RWPE2 (cell line): Measurements from ENCODE around the gene SELP.

Experiments used
- ATAC-seq: fragments of 200-7000 bp; cut with Tn5 transposase; 3 replicates; pipeline ENCODE4 v1.9.1; 2021; ENCODE audit warnings: low read depth
- DNase-seq: peaks from one replicate; pipeline ENCODE4 v3.0.0-alpha.2; 2020; ENCODE audit warnings: low spot score
- H3K27ac ChIP-seq: fragments of 450-650 bp; 2 replicates; pipeline ENCODE4 v1.5.1; 2017; ENCODE audit warnings: mild to moderate bottlenecking; ENCODE audit not compliant: poor library complexity, severe bottlenecking
- H3K27me3 ChIP-seq: fragments of 250-450 bp; sonication (Bioruptor Pico); 2 replicates; pipeline ENCODE4 v1.5.1; 2021; ENCODE audit warnings: mild to moderate bottlenecking, moderate library complexity; ENCODE audit not compliant: insufficient read depth, poor library complexity, severe bottlenecking
- H3K36me3 ChIP-seq: fragments of 250-450 bp; sonication (Bioruptor Pico); 2 replicates; pipeline ENCODE4 v1.5.1; 2020; ENCODE audit warnings: low read depth, mild to moderate bottlenecking, moderate library complexity
- H3K4me1 ChIP-seq: fragments of 250-450 bp; sonication (Bioruptor Pico); 2 replicates; pipeline ENCODE4 v1.5.1; 2021; ENCODE audit warnings: mild to moderate bottlenecking, moderate library complexity; ENCODE audit not compliant: insufficient read depth, poor library complexity, severe bottlenecking
- H3K4me3 ChIP-seq: fragments of 250-450 bp; sonication (Bioruptor Pico); 2 replicates; pipeline ENCODE4 v1.5.1; 2021; ENCODE audit warnings: mild to moderate bottlenecking, moderate library complexity; ENCODE audit not compliant: severe bottlenecking
- H3K9me3 ChIP-seq: fragments of 250-450 bp; sonication (Bioruptor Pico); 2 replicates; pipeline ENCODE4 v1.5.1; 2021; ENCODE audit warnings: mild to moderate bottlenecking, moderate library complexity; ENCODE audit not compliant: severe bottlenecking
- CTCF ChIP-seq: fragments of 450-650 bp; IDR thresholded peaks from one replicate; pipeline ENCODE4 v1.5.1; 2017; ENCODE audit warnings: mild to moderate bottlenecking, moderate library complexity; ENCODE audit not compliant: poor library complexity, severe bottlenecking

Gene SELP

GRCh38 chr1:169604781-169605560, 25.0 kb downstream of the SELP start:
- no peak for DNase-seq
- no peak overlapping the region for H3K4me3 ChIP-seq
- no peaks in the 10 kb centered on the region for H3K4me1 ChIP-seq
- no peaks in the 10 kb centered on the region for H3K9me3 ChIP-seq
- no peaks in the 10 kb centered on the region for H3K36me3 ChIP-seq
- peak; percentile 44; the same call in 1 of the 3 replicates for ATAC-seq
- H3K27me3 ChIP-seq = peaks cover 3% of the 10 kb centered on the region
- TF ChIP-seq CTCF = no peak
- no peak overlapping the region for H3K27ac ChIP-seq

DNA sequence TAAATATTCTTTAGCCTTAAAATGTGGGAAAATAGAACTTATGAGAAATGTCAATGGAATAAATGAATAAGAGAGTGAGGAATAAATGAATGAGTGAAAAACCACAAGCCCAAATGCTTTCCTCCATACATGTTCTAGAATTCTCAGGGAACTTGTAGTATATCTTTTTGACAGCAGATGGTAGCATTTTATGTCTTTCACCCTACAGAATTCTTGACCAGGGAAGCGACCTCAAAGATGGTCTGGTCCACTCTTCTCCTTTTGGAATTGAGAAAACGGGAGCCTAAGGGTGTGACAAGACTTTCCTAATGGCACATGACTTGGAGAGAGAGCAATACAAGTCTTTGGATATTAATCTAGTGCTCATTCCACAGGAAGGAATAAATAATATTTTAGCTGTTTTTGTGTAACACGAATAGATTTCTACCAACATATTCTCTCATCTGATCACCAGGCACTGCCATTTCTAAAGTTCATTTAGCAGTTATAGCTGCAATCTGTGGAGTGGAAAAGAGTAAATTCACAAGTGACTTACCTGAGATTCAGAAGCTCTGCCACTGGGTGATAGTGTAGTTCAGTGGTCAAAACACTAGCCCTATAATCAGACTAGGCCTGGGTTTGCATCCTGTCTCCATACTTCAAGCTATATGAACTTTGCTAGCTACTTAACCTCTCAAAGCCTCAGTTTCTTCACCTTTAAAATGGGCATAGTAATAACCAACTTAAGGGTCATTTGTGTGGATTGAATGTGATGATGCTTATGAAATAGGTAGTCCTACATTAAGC, 28.6 kb downstream of the SELP start:
- no peak overlapping the region for H3K4me3 ChIP-seq
- no peaks in the 10 kb centered on the region for H3K36me3 ChIP-seq
- ATAC-seq (peak; percentile 38; the same call in 1 of the 3 replicates), DNase-seq (no peak)
- H3K4me1 ChIP-seq = no peaks in the 10 kb centered on the region
- no peak overlapping the region for H3K27ac ChIP-seq
- H3K9me3 ChIP-seq = no peaks in the 10 kb centered on the region
- H3K27me3 ChIP-seq = peaks cover 3% of the 10 kb centered on the region
- peak; percentile 52 for TF ChIP-seq CTCF

DNA sequence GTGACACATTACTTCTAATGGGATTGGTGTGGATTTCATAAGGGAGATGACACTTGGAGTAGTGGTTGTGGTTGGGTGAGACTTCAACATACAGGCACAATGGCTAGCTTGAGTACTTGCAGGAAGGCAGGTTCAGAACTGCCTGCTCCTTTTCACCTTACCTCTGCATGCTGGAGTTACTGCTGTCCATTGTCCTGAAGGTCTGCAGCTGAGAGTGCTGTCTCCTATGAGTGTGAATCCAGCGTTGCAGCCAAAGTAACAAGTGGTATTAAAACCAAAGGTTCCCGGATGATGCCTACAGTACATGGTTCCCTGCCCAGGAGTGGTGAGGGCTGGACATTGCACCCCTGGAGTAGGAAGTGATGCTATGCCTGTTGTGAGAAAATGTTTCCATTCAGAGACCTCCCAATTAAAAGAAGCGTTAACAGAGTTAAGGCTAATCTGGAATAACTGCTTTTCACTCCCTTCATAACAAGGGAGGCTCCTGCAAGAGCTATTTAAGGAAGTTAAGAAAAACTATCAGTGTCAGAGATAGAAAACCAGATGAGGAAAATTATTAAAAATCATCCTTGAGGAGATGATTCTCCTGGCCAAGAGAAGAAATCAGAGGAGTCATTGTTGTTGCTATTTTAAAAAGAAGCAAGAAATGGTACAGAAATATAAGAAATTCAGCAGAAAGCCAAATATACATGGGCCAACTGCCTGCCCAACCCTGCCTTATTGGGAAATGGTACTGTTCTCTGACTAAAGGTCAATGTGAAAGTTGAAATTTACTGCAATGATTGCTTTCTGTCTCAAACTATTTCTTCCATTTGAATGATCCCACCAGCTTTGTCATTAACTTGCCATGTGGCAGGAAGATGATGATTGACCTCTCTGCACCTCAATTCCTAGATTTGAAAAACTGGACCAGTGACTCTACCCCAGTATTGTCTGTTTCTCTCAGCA, 33.9 kb downstream of the SELP start:
- DNase-seq (no peak), ATAC-seq (peak; percentile 76)
- H3K4me3 ChIP-seq = no peak overlapping the region
- H3K36me3 ChIP-seq = no peaks in the 10 kb centered on the region
- no peaks in the 10 kb centered on the region for H3K9me3 ChIP-seq
- no peaks in the 10 kb centered on the region for H3K4me1 ChIP-seq
- no peak overlapping the region for H3K27ac ChIP-seq
- TF ChIP-seq CTCF = no peak
- H3K27me3 ChIP-seq = no peaks in the 10 kb centered on the region

DNA sequence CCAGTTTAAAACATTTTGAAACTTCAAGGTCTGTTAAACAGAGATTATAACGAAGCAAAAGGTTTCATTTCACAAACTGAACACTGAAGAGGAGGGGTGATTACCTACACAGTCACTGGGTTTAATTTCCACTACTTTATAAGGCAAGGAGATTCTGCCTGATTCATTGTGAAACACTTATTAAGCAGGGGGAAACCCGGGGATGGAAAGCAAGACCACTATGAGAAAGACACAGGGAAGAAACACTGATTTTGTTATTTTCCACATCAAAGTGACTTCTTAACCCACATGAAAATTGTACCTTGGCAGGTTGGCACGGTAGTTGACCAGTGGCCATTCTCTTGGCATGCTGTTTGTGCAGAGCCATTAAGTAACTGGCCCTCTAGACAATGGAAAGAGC, 35.5 kb downstream of the SELP start:
- Histone ChIP-seq H3K27ac (no peak overlapping the region), H3K4me3 (no peak overlapping the region), H3K9me3 (no peaks in the 10 kb centered on the region), H3K27me3 (no peaks in the 10 kb centered on the region), H3K36me3 (no peaks in the 10 kb centered on the region), H3K4me1 (no peaks in the 10 kb centered on the region)
- ATAC-seq (no peak), DNase-seq (no peak)
- TF ChIP-seq CTCF = no peak
